Bronchial epithelial cell (primary cell): ENCODE data around the gene GFPT1. TPM values are rescaled to one million over a fixed set of nuclear protein-coding genes. Genes with fewer than 3 reads are reported as not detected.
"Not testable (repeated sequence)": the region's sequence is repeated elsewhere in the genome, so short reads cannot be mapped to it uniquely, and the experiment has no call there.

Experiments
- DNase-seq: peaks from one replicate; pipeline ENCODE4 v3.0.0-alpha.2; 2010; ENCODE audit warnings: low read depth
- FAIRE-seq: peaks from 2 replicates; lab custom pipeline; 2011; peaks lifted over from hg19 to GRCh38; lab: Jason Lieb, UNC
- H3K27me3 ChIP-seq: 2 replicates; pipeline ENCODE4 v1.5.1; 2011; ENCODE audit warnings: low read length; ENCODE audit not compliant: control insufficient read depth, insufficient read depth
- H3K36me3 ChIP-seq: 2 replicates; pipeline ENCODE4 v1.5.1; 2011; ENCODE audit warnings: low read length; ENCODE audit not compliant: control insufficient read depth, insufficient read depth
- H3K4me3 ChIP-seq: 2 replicates; pipeline ENCODE4 v1.5.1; 2011; ENCODE audit warnings: mild to moderate bottlenecking, low read depth, low read length, control low read depth
- total RNA-seq: library from RNA; depleted of rRNA; stranded (reverse); fragments of >200 nt; gene quantifications from 2 replicates; pipeline ENCODE4 v1.2.1, GENCODE V29; 2014
- TF ChIP-seq, protein P1 (sequence below): IDR thresholded peaks from 2 replicates; pipeline ENCODE4 v1.5.1; 2011; ENCODE audit warnings: mild to moderate bottlenecking, moderate library complexity, low read length, control low read depth, inconsistent platforms; ENCODE audit not compliant: insufficient read depth, severe bottlenecking

Gene GFPT1
- total RNA-seq, 1 donor from 2014 or later: 101 TPM

- TF ChIP-seq, protein P1, sequence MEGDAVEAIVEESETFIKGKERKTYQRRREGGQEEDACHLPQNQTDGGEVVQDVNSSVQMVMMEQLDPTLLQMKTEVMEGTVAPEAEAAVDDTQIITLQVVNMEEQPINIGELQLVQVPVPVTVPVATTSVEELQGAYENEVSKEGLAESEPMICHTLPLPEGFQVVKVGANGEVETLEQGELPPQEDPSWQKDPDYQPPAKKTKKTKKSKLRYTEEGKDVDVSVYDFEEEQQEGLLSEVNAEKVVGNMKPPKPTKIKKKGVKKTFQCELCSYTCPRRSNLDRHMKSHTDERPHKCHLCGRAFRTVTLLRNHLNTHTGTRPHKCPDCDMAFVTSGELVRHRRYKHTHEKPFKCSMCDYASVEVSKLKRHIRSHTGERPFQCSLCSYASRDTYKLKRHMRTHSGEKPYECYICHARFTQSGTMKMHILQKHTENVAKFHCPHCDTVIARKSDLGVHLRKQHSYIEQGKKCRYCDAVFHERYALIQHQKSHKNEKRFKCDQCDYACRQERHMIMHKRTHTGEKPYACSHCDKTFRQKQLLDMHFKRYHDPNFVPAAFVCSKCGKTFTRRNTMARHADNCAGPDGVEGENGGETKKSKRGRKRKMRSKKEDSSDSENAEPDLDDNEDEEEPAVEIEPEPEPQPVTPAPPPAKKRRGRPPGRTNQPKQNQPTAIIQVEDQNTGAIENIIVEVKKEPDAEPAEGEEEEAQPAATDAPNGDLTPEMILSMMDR: no peak
- DNase-seq (no peak), FAIRE-seq (no peak)
- H3K36me3 ChIP-seq: no peaks in the 10 kb centered on the region
- H3K27me3 ChIP-seq: no peaks in the 10 kb centered on the region
- H3K4me3 ChIP-seq: no peak overlapping the region
These were observed 37.4 kb upstream of the GFPT1 start for GRCh38 chr2:69424419-69424818.

DNA sequence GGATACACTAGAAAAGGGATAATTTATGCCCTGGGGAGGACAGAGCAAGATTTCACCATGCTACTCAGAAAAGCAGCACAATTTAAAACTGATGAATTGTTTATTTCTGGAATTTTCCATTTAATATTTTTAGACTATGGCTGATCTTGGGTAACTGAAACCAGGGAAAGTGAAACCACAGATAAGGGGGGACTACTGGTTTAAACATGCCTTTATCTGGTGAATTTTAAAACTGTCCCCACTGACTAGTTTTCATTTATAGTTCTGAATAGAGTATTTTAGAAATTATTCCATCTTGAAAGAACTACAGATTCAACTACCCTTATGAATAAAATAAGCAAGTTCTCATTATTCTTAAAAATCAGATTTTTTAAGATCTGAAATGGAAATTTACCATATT is 35.2 kb upstream of the GFPT1 start:
- Histone ChIP-seq H3K27me3 (no peaks in the 10 kb centered on the region), H3K4me3 (no peak overlapping the region), H3K36me3 (peaks cover 2% of the 10 kb centered on the region)
- TF ChIP-seq, protein P1: no peak
- FAIRE-seq: no peak
- no peak for DNase-seq

DNA sequence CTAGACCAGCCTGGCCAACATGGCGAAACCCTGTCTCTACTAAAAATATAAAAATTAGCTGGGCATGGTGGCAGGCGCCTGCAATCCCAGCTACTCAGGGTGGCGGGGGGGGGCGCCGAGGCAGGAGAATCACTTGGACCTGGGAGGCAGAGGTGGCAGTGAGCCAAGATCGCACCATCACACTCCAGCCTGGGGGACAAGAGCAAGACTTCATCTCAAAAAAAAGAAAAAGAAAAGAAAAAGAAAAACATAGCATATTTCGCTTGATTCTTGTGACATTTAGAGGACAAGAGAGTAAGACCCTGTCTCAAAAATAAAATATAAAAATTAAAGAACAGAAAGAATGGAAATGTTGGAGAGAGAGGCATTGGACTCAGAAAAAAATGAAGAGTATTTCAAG is 32.1 kb upstream of the GFPT1 start:
- FAIRE-seq, DNase-seq, H3K27me3 ChIP-seq, H3K4me3 ChIP-seq, H3K36me3 ChIP-seq: not testable (repeated sequence)

GRCh38 chr2:69416147-69416546 is 29.1 kb upstream of the GFPT1 start:
- FAIRE-seq (no peak), DNase-seq (no peak)
- Histone ChIP-seq H3K27me3 (no peaks in the 10 kb centered on the region), H3K4me3 (no peak overlapping the region), H3K36me3 (peaks cover 2% of the 10 kb centered on the region)
- TF ChIP-seq, protein P1: no peak

DNA sequence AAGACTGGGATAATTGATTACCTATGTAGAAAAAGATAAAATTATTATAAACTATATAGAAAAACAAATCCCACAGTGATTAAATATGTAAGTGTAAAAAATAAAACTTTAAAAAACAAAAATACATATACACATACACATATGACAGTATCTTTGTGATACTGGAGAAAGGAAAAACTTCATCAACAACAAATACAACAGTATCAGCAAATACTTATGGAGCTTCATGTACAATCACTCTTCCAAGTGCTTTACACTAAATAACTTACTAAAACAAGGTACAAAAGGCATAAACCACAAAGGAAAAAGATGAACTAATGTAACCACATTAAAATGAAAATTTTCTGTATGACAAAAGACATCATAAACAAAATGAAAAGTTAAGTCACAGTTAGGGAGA is 24.1 kb upstream of the GFPT1 start:
- DNase-seq (no peak), FAIRE-seq (no peak)
- H3K36me3 ChIP-seq: no peaks in the 10 kb centered on the region
- TF ChIP-seq, protein P1: no peak
- H3K4me3 ChIP-seq: no peak overlapping the region
- no peaks in the 10 kb centered on the region for H3K27me3 ChIP-seq

- no peak for FAIRE-seq
- Histone ChIP-seq H3K27me3 (no peaks in the 10 kb centered on the region), H3K36me3 (peaks cover 1% of the 10 kb centered on the region), H3K4me3 (no peak overlapping the region)
- no peak for DNase-seq
- TF ChIP-seq, protein P1: no peak
These were observed 18.3 kb upstream of the GFPT1 start for GRCh38 chr2:69405306-69405705.
